ENCODE data around the gene PNPLA2. TPM values are rescaled to one million over a fixed set of nuclear protein-coding genes. Genes with fewer than 3 reads are reported as not detected.

PNPLA2 gene
- total RNA-seq, 4 donors from 2014 or later, result 58.9 to 93.3 (median 91.7) TPM

DNA sequence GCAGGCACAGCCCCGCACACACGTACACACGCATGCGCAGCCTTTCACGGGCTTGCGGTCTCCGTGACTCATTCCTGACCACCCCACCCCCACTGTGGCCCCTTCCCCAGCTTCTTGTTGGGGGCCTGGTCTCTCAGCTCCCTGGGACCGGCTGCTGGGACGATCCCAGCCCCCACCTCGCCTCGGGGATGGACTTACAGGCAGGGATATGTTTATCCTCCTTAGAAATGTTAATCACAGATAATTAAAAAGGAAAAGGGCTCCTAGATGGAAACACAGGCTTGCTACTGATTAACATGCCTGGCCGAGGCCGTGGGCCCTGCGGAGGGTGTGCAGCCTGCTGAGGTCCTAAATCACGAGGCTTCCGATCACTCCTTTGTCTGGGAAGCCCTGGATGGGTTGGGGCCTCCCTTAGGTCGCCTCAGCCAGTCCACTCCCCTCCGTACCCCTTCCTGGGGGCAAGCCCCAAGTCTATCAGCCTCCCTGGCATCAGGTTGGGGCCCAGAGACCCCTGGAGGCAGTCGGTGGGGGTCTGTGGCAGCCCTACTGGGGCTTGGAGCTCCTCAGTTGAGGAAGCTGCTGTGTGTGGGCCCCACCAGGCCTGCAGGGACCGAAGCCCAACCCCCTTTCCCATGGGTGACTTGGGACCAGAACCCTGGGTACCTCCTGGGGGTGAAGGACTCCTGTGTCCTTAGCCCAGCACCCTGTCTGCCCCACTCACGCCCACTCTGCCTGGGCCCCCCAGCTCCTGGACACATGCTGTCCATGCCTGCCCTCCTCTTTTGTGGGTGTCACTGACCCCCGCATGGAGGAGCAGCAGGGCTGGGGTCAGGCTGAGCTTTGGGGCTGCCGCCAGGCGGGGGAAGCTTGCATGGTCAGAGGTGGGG is 44.6 kb downstream of the PNPLA2 start:
- Histone ChIP-seq H3K4me3 (no peak overlapping the region), H3K36me3 (peaks cover 0 to 8% of the 10 kb centered on the region in 2 donors)

GRCh38 chr11:863910-864827 is 45.5 kb downstream of the PNPLA2 start:
- H3K4me1 ChIP-seq, result peaks cover 0 to 5% of the 10 kb centered on the region in 2 donors
- no peak overlapping the region for H3K4me3 ChIP-seq
- H3K36me3 ChIP-seq, result peaks cover 0 to 8% of the 10 kb centered on the region in 2 donors
- TF ChIP-seq POLR2A (IDR thresholded peaks at IDR 0.05), result no peak
- TF ChIP-seq, protein P1, sequence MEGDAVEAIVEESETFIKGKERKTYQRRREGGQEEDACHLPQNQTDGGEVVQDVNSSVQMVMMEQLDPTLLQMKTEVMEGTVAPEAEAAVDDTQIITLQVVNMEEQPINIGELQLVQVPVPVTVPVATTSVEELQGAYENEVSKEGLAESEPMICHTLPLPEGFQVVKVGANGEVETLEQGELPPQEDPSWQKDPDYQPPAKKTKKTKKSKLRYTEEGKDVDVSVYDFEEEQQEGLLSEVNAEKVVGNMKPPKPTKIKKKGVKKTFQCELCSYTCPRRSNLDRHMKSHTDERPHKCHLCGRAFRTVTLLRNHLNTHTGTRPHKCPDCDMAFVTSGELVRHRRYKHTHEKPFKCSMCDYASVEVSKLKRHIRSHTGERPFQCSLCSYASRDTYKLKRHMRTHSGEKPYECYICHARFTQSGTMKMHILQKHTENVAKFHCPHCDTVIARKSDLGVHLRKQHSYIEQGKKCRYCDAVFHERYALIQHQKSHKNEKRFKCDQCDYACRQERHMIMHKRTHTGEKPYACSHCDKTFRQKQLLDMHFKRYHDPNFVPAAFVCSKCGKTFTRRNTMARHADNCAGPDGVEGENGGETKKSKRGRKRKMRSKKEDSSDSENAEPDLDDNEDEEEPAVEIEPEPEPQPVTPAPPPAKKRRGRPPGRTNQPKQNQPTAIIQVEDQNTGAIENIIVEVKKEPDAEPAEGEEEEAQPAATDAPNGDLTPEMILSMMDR (IDR thresholded peaks at IDR 0.05 in 4 of 5, conservative IDR thresholded peaks at IDR 0.05 in 1 of 5), result no peak
- H3K27ac ChIP-seq, result no peak overlapping the region
- no peaks in the 10 kb centered on the region for H3K27me3 ChIP-seq
- DNase-seq (no peak), ATAC-seq (no peak)
- H3K9me3 ChIP-seq, result no peaks in the 10 kb centered on the region
- in situ Hi-C loops (cut with MboI; ENCODE audit: low sequenced_read_pairs in 4 of 4), result no loop called here
- intact Hi-C loops (cut with DNase I; ENCODE audit: low total_unique reads), result no loop called here

More for the DNA sequence above, 44.6 kb downstream of the PNPLA2 start:
- in situ Hi-C loops (cut with MboI; ENCODE audit: low sequenced_read_pairs in 4 of 4), result no loop called here
- H3K9me3 ChIP-seq, result no peaks in the 10 kb centered on the region
- H3K27me3 ChIP-seq, result no peaks in the 10 kb centered on the region
- no peak for ATAC-seq
- TF ChIP-seq, protein P1 (IDR thresholded peaks at IDR 0.05 in 4 of 5, conservative IDR thresholded peaks at IDR 0.05 in 1 of 5), result no peak
- TF ChIP-seq POLR2A (IDR thresholded peaks at IDR 0.05), result no peak
- no peak overlapping the region for H3K27ac ChIP-seq
- DNase-seq, result no peak
- intact Hi-C loops (cut with DNase I; ENCODE audit: low total_unique reads), result no loop called here
- H3K4me1 ChIP-seq, result peaks cover 0 to 5% of the 10 kb centered on the region in 2 donors

DNA sequence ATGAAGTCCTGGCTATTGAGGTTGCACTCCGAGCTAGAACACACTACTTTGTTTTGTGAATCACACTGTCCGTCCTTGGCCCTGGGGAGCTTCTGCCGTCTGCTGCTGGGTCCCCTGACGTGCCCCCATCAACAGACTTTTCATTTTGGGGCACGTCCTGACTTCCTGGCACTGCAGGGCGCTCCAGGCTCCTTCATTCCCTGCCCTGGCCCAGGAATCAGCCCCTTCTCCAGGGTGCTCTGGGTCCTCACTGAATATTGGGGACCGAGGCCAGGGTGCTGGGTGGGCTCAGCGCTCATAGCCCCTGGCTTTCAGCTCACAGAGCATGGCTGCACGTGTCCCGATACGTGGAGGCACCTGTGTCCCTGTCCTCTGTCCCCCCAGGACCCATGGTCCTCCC is 46.2 kb downstream of the PNPLA2 start:
- intact Hi-C loops (cut with DNase I; ENCODE audit: low total_unique reads), result no loop called here
- in situ Hi-C loops (cut with MboI; ENCODE audit: low sequenced_read_pairs in 4 of 4), result no loop called here
- H3K4me3 ChIP-seq, result no peak overlapping the region
- H3K36me3 ChIP-seq, result peaks cover 0 to 8% of the 10 kb centered on the region in 2 donors
- no peak overlapping the region for H3K27ac ChIP-seq
- H3K4me1 ChIP-seq, result peaks cover 0 to under 1% of the 10 kb centered on the region in 2 donors
- TF ChIP-seq POLR2A (IDR thresholded peaks at IDR 0.05), result no peak
- TF ChIP-seq, protein P1 (IDR thresholded peaks at IDR 0.05 in 4 of 5, conservative IDR thresholded peaks at IDR 0.05 in 1 of 5), result no peak
- no peak for ATAC-seq
- DNase-seq, result no peak
- no peaks in the 10 kb centered on the region for H3K9me3 ChIP-seq
- H3K27me3 ChIP-seq, result no peaks in the 10 kb centered on the region

- Histone ChIP-seq H3K9me3 (no peaks in the 10 kb centered on the region), H3K36me3 (peaks cover 0 to 8% of the 10 kb centered on the region in 2 donors), H3K4me3 (no peak overlapping the region), H3K27me3 (no peaks in the 10 kb centered on the region), H3K27ac (no peak overlapping the region), H3K4me1 (no peaks in the 10 kb centered on the region)
- ATAC-seq, result no peak
- in situ Hi-C loops (cut with MboI; ENCODE audit: low sequenced_read_pairs in 4 of 4) (no loop called here), intact Hi-C loops (cut with DNase I; ENCODE audit: low total_unique reads) (no loop called here)
- no peak for DNase-seq
- TF ChIP-seq, protein P1 (IDR thresholded peaks at IDR 0.05 in 4 of 5, conservative IDR thresholded peaks at IDR 0.05 in 1 of 5), result no peak
- TF ChIP-seq POLR2A (IDR thresholded peaks at IDR 0.05), result no peak
These were observed 47.0 kb downstream of the PNPLA2 start for GRCh38 chr11:865462-866430.

All from gastrocnemius medialis (tissue), 4 donors.